ENCODE results near the gene CD200R1L.

The CD200R1L gene

DNA sequence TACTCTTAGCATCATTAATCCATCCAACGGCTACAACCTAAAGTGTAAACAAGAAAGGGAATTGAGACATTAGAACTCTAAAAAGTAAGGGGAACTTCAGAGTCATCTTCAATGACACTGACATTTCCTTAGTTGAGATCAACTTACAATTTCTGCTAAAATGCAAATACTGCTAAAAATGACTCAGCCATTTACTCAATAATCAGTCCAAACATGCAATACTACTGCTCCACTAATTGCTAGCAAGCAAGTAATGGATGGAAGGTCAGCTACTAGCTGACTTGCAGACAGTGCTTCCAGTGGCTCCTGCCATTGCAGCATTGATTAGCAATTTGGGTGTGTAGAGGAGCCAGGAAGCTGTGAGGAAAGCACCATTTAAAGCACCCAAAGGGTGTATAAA, 28.4 kb downstream of the CD200R1L start:
- DNase-seq (ENCODE audit: low read depth): no peak

DNA sequence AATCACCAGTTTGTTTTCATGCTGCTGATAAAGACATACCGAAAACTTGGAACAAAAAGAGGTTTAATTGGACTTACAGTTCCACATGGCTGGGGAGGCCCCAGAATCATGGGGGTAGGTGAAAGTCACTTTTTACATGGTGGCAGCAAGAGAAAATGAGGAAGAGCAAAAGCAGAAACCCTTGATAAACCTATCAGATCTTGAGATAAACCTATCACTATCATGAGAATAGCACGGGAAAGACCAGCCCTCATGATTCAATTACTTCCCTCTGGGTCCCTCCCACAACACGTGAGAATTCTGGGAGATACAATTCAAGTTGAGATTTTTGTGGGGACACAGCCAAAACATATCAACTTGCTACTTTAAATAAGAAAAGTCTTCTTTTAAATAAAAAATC, 28.9 kb downstream of the CD200R1L start:
- DNase-seq (ENCODE audit: low read depth): no peak

DNA sequence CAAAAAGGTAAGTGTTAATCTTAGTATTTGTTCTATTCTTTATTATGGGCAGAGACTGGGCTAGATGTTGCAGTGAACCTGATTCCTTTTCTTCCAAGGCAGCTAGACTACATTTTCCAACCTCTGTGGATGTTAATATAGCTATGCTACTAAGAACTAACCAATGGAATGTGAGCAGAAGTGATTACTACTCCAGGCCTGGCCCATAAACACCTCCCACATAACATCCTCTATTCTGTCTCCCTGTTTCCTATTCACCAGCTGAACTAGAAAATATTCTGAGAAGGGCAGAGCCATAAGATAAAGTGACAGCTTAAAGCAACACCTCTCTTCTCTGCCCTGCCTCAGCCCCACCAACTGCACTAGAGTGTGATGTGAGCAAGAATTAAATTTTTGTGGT, 29.4 kb downstream of the CD200R1L start:
- no peak for DNase-seq (ENCODE audit: low read depth)

DNA sequence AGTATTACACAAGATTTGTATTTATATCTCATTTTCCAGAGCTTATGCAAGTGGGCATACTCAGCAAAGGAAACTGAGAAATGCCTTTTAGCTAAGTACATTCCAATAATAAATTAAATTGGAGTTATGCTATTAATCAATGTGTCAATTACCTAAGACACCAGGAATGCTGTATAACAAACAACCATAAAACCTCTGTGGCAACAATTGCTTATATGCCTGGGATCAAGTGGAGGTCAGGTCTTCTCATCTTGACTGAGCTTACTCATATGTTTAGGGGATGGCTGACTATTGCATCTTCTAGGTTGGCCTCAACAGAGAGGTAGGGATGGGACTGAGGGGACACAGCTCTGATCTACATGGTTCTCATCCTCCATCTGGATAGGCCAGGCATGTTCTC, 30.7 kb downstream of the CD200R1L start:
- no peak for DNase-seq (ENCODE audit: low read depth)

DNA sequence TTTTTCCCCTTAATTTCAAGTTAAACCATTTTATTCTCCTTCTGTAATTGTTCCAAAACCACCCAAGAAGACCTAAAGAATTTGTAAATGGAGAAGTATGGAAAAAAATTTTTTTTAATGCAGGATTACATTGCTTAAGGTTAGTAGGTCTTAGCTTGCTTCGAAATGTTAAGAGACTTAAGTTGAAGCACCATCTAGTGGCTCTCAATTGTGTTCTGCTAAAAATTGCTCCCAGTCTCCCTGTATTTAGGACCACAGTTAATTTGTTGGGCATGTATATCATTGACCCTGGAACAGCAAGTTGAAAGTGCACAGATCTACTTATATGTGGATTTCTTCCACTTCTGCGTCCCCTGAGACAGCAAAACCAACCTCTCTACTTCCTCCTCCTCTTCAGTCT, 32.4 kb downstream of the CD200R1L start:
- no peak for DNase-seq (ENCODE audit: low read depth)

DNA sequence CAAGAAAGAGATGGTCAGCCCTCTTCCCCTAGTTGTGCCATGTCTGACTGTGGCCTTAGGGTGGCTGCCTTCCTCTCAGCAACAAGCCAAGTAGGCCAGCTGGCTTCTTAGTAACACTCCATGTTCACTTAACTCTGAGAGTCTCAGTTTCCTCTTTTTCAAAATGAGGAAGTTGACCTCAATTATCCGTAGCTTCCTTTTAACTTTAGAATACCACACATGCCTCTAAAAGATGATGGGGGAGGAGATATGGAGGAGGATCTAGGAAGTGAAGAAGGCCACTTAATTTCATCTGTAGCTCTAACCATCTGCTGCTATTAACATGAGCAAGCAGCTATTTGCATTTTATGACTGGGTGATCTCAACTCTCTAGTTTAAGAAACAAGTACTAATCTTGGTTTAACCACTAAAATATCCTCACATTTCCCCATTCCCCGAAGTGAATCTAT, 32.9 kb downstream of the CD200R1L start:
- DNase-seq (ENCODE audit: low read depth): no peak

DNA sequence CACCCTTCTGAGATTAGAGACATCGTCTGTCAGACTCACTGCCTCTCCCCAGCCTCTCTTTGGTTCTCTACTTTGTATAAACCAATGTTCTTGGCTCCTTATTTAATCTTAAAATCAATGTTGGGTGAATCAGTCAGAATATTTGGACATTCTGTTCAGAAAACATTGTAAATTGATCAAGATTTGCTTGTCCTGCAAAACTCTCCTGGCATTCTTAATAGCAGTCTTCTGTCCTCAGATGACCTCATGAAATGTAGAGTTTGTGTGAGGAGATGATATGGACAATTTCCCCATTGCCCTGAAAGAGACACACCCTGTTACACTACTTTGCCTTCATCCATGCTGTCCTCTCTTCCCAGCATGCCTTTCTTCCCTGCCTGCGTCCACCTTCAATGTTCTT, 33.6 kb downstream of the CD200R1L start:
- DNase-seq (ENCODE audit: low read depth): no peak

DNA sequence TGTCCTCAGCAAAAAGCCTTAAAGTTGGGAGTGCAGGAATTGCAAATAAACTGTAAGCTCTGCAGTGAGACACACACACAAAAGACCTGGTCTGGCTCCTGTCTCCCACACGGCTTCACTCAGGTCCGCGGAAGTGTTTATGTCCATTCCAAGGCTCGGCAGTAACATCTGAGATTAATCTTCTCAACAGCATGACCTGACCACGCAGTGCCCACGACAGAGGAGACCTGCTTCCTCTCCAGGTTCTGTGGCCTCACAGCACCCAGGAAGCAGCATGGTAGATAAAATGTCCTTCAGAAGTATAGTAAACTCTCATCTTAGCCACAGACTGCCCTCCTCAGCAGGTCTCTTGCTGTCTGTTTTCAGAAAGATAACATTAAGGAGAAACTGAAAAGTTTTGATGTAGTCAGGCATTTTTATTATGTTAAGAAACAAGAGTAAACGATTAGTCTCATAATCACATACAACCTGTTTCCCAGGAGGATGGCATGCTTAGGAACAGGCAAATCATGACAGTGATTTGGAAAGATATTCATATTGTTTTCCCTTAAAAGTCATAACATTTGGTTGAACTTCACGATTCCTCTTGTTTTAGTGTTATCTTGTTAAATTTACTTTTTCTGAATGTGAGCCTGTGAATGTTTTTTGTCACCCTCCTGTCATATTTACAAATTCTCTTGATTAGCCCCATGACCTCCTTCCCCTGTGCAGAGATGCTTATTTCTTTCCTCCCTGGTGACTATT, 34.6 kb downstream of the CD200R1L start:
- no peak for DNase-seq (ENCODE audit: low read depth)

DNA sequence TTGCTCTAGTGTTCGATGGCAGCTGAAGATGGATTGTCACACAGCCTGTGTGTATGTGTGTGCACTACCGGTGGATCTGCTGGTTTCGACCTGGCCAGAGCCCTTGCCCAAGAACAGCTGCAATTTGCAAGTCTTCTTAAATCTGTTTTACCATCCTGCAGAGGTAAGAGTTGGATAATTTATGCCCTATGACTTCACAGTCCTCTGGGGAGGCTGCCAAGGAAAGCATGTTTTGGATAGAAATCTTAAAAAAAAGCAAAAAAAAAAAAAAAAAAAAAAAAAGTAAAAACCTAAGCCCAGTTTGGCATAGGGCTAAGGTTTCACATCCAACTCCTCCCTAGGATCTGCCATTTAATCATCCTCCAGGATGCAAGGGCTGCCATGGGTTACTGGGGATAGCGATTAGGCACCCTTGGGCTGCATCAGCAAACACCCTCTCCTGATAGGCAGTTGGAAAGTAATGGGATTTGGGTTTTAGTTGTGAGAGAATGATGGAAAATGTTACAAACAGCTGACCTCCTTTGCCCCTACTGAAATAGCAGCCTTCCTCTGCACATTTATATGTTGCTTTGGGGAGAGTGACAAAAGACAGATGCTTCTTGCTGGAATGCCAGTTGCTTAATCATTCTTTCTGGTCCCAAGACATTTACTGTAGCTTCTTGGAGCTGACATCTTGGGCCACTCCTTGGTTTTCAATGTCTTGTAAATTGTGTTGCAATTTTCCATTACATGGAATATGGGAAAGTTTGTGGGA, 35.4 kb downstream of the CD200R1L start:
- no peak for DNase-seq (ENCODE audit: low read depth)

DNA sequence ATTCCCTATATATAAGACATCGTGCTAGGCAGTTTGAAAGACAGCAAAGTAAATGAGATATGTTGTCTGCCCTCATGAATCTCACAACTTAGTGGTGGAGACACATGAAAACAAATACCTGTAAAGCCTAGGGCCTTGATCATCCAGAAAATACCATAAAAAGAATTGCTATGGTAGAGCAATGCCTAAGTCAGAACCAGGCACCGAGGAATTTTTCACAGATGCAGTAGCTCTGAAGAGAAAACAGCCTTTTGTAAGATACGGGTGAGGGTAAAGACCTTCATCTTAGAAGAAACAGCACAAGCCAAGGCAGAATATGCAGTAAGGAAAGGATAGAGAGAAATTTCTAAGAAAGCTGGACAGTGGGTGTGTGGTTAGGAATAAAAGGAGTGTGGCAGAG, 36.1 kb downstream of the CD200R1L start:
- no peak for DNase-seq (ENCODE audit: low read depth)

DNA sequence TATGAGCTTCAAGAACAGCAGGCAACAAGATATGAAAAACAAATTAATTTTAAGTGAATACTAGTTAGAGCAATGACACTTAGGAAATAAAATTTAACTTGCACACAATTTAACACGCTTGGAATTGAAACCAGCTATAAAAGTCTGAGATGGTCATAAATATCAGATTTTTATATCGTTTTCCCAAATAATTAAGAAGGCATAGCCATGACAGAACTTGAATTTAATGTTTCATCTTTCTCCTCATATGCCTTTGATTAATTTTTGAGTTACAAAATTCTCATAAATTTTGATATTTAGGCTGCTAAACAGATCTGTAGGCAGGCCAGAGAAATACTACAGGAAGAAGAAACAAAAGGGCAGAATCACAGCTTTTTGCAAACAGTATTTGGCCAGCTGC, 38.5 kb downstream of the CD200R1L start:
- DNase-seq (ENCODE audit: low read depth): no peak

DNA sequence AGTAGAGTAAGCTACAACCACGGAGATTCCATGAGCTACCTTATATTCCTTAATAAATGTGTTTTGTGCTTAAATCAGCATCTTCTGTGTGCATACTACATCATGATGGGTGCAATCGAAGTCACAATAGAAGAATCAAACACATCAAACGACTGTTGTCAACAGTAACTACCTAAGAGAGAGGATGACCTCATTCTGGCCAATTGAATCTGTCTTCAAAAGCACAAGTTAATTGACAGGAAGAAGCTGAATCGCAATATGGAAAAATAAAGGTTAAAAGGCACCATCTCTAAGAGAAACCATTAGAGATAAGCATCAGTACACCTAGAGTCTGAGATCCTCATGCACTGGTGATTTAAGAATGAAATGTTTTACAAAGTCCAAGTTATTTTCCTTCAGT, 39.0 kb downstream of the CD200R1L start:
- no peak for DNase-seq (ENCODE audit: low read depth)

DNA sequence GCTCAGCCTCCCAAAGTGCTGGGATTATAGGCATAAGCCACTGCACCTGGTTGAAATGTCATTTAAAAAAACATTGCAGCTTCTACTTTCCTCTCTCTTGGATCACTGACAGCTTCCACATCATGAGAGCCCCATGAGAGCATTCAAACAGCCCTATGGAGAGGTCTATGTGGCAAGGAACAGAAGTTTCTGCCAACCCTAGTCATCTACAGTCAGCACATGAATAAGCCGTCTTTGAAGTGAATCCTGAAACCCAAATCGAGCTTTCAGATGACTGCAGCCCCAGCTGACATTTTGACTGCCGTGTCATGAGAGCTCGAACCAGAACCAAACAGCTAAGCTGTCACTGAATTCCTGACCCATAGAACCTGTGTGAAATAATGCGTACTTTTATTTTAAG, 39.8 kb downstream of the CD200R1L start:
- no peak for DNase-seq (ENCODE audit: low read depth)

DNA sequence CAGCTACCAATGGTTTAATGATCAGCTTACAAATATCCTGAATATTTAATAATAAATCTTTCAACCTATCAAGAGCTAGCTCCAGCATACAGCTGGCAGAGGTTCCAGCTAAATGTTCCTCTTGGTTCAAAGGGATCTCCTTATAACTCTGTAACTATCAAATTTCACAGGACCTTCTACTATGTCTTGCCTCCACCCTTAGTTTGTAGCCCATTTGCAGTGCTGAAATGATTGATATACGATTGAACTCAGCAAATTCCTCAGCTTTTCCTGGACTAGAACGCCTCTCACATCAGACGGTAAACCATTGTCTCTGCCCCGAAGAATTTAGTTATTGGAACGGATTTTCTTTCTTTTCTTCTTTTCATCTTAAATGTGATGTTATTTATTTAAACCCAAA, 41.5 kb downstream of the CD200R1L start:
- no peak for DNase-seq (ENCODE audit: low read depth)

DNA sequence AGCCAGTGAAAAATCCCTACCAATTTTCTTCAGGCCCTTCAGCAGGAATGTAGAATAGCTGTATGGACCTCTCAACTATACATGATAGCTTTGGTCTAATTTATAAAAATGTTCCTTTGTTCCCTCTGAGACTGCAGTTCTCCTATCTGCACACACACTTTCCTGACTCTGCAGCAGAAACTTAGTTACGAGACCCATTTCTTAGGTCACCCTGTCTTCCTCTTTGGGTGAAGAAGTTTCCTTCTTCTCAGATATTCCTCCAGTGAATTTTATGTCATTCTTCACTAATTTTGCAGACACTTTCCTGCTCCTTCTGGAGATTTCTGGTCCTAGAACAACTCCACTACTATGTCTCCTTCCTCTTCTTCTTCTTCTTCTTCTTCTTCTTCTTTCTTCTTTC, 42.6 kb downstream of the CD200R1L start:
- DNase-seq (ENCODE audit: low read depth): no peak

DNA sequence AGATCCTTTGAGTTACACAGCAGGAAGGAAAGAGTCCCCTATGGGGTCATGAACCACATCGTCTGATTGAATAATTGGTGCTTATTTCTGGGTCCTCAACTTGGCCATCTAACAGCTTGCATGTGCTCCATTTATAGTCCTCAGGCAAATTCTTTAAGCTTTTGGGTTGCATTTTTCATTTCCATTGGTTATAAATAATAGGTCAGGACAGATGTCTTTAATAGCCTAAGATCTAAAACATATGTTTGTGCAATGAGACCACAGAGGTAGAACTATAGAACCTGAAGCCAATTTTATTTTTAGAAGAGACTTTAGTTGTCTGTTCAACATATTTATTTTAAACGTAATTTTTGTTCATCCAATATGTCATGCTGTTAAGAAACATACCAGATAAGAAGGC, 43.2 kb downstream of the CD200R1L start:
- no peak for DNase-seq (ENCODE audit: low read depth)

DNA sequence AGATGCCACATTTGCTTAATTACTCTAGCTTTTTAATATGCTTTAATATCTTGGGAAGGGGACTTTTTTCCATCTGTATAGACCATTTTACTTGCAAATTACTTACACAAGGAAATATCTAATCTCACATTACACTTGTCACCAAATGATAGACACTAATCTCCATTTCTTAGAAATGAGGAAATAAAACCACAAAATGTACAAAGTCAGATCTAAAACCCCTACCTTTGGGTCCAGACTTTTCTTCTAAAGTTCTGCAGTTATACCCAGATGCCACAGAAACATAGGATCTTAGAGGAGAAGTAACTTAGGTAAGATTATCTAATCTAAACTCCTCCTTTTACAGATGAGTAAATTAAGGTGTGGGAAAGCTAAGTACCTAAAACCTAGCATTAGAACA, 44.3 kb downstream of the CD200R1L start:
- DNase-seq (ENCODE audit: low read depth): no peak

DNA sequence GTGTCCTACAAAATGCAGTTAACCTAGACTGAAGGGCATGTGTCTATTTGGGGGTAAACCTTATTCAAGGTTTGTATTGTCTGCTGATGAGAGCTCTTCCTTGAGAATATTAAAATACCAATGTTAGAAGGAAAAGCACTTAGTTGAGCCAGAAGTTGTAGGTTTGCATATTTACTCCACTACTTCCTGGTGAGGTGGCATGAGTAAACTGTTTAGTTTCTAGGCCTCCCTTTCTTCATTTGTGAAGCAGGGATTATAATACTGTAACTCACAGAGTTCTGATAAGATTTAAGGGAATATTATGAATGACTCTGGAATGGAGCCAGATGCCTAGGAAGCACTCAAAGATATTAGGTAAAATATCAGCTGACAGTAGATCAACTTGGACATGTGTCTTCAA, 46.7 kb downstream of the CD200R1L start:
- no peak for DNase-seq (ENCODE audit: low read depth)

DNA sequence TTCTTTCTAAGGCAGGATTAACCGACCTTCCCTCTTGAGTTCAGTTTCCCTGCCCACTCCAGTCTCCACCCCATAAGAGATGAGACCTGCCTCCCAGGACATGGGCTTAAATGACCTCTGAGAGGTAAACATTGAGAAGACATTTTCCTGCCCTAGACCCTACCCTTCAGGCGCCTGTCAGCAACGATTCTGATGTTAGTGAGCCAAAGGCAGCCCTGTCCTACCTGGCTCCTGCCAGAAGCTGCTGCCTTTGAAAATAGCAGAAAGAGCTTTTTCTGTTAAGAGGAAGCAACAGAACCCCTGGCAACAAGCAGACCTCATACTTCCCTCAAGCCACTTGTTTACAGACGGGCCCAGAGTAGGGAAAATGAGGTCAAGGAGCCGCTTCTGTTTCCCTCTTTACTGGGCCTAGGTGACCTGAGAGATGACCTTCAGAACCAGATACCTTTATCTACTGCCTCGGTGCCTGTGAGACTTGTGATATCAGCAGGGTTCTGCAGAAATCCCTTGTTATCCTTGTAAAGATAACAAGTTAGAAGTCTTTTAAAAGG, 52.0 kb downstream of the CD200R1L start:
- DNase-seq (ENCODE audit: low read depth): no peak

DNA sequence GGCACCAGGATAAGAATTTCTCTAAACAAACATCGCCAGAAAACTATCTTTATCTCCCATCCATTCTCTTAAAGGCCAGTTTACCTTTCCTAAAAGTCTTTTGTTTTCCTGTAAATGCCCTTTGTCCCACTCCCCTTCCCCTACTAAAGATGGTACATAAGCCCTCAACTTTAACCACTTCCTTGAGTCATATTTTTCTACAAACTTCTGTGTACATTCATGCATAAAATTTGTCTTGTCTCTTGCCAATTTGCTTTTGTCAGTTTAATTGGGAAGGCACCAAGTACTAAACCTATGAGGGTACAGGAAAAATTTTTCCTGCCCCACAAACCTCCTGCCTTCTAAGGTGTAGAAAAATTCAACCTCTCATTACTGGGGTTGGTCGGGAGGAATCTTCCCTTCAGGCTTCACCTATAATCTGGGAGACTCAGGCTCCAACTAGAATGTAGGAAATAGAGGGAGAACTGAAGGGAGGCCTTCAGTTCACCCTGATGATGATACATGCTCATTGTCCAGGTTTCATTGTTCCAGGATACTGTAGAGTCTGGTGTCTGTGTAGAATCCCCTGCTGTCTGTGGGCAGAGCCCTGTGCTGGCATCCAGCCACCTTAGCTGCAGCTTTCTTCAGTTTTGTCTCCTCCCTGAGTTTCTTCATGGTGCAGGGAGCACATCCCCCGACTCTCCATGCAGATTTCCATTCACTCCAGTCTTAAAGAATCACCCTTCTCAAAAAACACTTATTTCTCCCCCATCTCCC, 53.2 kb downstream of the CD200R1L start:
- no peak for DNase-seq (ENCODE audit: low read depth)

DNA sequence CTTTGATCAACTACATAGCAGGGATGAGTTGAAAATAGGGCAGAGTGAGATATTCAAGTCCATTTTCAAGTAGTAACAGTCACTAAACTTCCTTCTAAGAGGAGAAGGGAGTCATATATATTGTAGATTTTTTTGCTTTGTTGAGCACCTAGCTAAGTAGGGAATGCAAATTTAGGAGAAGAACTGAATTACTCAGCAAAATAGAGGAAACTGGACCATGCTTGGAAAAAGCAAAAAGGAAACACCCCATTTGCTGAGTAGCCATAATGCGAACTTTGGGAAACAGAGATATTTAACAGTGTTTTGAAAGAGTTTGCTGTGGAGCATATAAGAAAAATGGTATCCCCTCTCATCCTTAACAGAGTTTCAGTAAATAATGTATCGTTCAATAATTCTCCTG, 54.9 kb downstream of the CD200R1L start:
- no peak for DNase-seq (ENCODE audit: low read depth)

DNA sequence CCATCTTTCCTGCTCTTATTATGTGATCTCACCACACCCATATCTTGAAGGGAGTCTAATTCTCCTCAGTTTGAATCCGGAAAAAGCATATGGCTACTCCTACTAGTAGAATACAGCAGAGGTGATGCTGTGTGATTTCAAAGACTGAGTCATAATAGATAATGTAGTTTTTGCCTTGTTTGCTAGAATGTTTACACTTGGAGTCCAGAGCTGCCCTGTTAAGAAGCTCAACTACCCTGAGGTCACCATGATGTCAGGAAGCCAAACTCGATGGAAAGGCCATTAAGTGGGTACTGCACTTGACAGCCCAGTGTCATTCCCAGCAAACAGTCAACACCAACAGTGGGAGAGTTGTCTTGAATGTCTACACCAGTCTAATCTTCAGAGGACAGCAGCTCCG, 56.9 kb downstream of the CD200R1L start:
- no peak for DNase-seq (ENCODE audit: low read depth)

All from stimulated activated CD8-positive, alpha-beta memory T cell treated with anti-CD3 and anti-CD28 coated beads, Interleukin-15, amount 100 ng/mL, for 24 hours (primary cell).